KMS-11 (cell line): Measurements from ENCODE around the gene LIME1.

Source experiments
- H2AFZ ChIP-seq: fragments of 200-600 bp; sonication (generic); 2 replicates; pipeline ENCODE4 v1.6.1; 2016; ENCODE audit warnings: antibody characterized with exemption, mixed run types, low read depth
- H3K27ac ChIP-seq: fragments of 200-600 bp; sonication (generic); 2 replicates; pipeline ENCODE4 v1.6.1; 2016; ENCODE audit warnings: mild to moderate bottlenecking, mixed run types
- H3K27me3 ChIP-seq: fragments of 200-600 bp; sonication (generic); 2 replicates; pipeline ENCODE4 v1.6.1; 2017; ENCODE audit warnings: mild to moderate bottlenecking, low read depth, mixed run types, moderate library complexity; ENCODE audit not compliant: insufficient read depth
- H3K36me3 ChIP-seq: fragments of 200-600 bp; sonication (generic); 2 replicates; pipeline ENCODE4 v1.6.1; 2017; ENCODE audit warnings: mild to moderate bottlenecking, mixed run types; ENCODE audit not compliant: insufficient read depth
- H3K4me1 ChIP-seq: fragments of 200-600 bp; sonication (generic); 2 replicates; pipeline ENCODE4 v1.6.1; 2016; ENCODE audit warnings: mild to moderate bottlenecking, low read depth, mixed run types; ENCODE audit not compliant: poor library complexity, severe bottlenecking
- H3K4me2 ChIP-seq: fragments of 200-600 bp; sonication (generic); 2 replicates; pipeline ENCODE4 v1.7.0; 2016; ENCODE audit warnings: mild to moderate bottlenecking, mixed run types
- H3K4me3 ChIP-seq: fragments of 200-600 bp; sonication (generic); IDR thresholded peaks from 2 replicates; pipeline ENCODE4 v1.6.1; 2017; ENCODE audit warnings: low read depth, low read length, mixed read lengths; ENCODE audit not compliant: insufficient read depth
- H3K79me2 ChIP-seq: fragments of 200-600 bp; sonication (generic); 2 replicates; pipeline ENCODE4 v1.6.1; 2016; ENCODE audit warnings: low read depth, mixed run types; ENCODE audit not compliant: insufficient read depth
- H3K9ac ChIP-seq: fragments of 200-600 bp; sonication (generic); 2 replicates; pipeline ENCODE4 v1.6.1; 2016; ENCODE audit warnings: mild to moderate bottlenecking, mixed run types
- H4K20me1 ChIP-seq: fragments of 200-600 bp; sonication (generic); 2 replicates; pipeline ENCODE4 v1.6.1; 2016; ENCODE audit warnings: mild to moderate bottlenecking, mixed run types; ENCODE audit not compliant: insufficient read depth
- TF ChIP-seq, protein P1 (sequence below): fragments of 200-600 bp; sonication (generic); conservative IDR thresholded peaks from 2 replicates; pipeline ENCODE4 v1.6.1; 2017; ENCODE audit warnings: low read depth, mild to moderate bottlenecking, antibody characterized with exemption, low read length, moderate library complexity, mixed read lengths

LIME1 gene

DNA sequence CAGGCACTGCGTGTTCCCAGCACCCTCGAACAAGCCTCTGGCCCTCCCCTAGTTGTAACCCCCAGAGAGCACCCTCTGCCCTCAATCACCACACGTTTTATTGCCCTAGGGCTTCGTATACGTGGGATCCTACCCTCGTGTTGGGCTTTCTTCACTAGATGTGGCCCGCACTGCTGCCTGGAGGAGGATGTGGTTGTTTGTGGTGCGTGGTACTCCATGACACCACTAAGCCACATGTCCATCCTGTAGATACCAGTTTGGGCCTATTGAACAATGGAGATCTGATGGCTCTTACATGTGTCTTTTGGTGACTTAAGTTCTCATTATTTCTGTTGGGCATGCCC is 20.2 kb downstream of the LIME1 start:
- H3K4me2 ChIP-seq = no peak overlapping the region
- no peaks in the 10 kb centered on the region for H4K20me1 ChIP-seq
- no peak overlapping the region for H3K27ac ChIP-seq
- H3K4me1 ChIP-seq = no peaks in the 10 kb centered on the region
- H3K9ac ChIP-seq = no peak overlapping the region
- peaks cover 76% of the 10 kb centered on the region for H3K27me3 ChIP-seq
- H3K79me2 ChIP-seq = no peaks in the 10 kb centered on the region
- no peak overlapping the region for H3K4me3 ChIP-seq
- TF ChIP-seq, protein P1, sequence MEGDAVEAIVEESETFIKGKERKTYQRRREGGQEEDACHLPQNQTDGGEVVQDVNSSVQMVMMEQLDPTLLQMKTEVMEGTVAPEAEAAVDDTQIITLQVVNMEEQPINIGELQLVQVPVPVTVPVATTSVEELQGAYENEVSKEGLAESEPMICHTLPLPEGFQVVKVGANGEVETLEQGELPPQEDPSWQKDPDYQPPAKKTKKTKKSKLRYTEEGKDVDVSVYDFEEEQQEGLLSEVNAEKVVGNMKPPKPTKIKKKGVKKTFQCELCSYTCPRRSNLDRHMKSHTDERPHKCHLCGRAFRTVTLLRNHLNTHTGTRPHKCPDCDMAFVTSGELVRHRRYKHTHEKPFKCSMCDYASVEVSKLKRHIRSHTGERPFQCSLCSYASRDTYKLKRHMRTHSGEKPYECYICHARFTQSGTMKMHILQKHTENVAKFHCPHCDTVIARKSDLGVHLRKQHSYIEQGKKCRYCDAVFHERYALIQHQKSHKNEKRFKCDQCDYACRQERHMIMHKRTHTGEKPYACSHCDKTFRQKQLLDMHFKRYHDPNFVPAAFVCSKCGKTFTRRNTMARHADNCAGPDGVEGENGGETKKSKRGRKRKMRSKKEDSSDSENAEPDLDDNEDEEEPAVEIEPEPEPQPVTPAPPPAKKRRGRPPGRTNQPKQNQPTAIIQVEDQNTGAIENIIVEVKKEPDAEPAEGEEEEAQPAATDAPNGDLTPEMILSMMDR = no peak
- H3K36me3 ChIP-seq = no peaks in the 10 kb centered on the region
- no peak overlapping the region for H2AFZ ChIP-seq

DNA sequence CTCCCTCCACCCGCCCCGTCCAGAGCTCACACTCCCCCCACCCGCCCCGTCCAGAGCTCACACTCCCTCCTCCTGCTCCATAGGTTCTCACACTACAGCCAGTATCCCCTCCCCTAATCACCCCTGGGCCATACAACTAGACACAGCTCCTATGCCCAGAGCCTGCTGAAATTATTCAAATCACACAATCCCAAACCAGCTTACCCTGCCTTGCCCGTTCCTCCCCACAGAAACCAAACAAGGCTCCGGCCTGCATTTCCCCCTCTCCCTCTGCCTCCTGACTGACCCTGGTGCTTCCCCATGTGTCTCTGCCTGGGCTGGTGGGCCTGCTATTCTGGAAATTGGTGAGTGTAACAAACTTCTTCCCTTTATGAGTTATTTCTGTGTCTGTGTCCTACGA is 21.7 kb downstream of the LIME1 start:
- no peaks in the 10 kb centered on the region for H3K79me2 ChIP-seq
- TF ChIP-seq, protein P1 = no peak

DNA sequence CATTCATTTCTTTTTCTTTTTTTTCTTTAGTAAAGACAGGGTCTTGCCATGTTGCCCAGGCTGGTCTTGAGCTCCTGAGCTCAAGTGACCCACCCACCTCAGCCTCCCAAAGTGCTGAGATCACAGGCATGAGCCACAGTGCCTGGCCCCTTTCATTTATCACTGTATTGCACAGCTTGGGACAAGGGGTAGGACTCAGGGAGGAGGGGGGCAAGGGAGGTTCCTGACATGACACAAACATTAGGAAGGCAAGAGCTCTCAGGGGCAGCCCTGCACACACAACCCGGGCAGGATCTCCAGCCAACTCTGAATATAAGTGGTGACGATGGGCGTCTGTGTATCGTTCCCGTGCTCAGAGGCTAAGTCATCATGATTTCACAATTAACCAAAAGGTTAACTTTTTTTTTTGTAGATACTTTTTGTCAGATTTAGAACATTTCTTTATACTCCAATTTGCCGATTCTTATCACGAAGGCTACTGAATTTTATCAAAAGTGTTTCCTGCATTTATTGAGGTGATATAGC is 23.0 kb downstream of the LIME1 start:
- H3K4me2 ChIP-seq = no peak overlapping the region
- H3K27me3 ChIP-seq = peaks cover 95% of the 10 kb centered on the region

More for the DNA sequence above, 21.7 kb downstream of the LIME1 start:
- H3K36me3 ChIP-seq = no peaks in the 10 kb centered on the region
- no peak overlapping the region for H2AFZ ChIP-seq
- no peak overlapping the region for H3K4me3 ChIP-seq
- H3K4me2 ChIP-seq = no peak overlapping the region
- no peak overlapping the region for H3K9ac ChIP-seq
- H3K27me3 ChIP-seq = peaks cover 92% of the 10 kb centered on the region
- no peaks in the 10 kb centered on the region for H4K20me1 ChIP-seq
- H3K27ac ChIP-seq = no peak overlapping the region
- H3K4me1 ChIP-seq = no peaks in the 10 kb centered on the region

DNA sequence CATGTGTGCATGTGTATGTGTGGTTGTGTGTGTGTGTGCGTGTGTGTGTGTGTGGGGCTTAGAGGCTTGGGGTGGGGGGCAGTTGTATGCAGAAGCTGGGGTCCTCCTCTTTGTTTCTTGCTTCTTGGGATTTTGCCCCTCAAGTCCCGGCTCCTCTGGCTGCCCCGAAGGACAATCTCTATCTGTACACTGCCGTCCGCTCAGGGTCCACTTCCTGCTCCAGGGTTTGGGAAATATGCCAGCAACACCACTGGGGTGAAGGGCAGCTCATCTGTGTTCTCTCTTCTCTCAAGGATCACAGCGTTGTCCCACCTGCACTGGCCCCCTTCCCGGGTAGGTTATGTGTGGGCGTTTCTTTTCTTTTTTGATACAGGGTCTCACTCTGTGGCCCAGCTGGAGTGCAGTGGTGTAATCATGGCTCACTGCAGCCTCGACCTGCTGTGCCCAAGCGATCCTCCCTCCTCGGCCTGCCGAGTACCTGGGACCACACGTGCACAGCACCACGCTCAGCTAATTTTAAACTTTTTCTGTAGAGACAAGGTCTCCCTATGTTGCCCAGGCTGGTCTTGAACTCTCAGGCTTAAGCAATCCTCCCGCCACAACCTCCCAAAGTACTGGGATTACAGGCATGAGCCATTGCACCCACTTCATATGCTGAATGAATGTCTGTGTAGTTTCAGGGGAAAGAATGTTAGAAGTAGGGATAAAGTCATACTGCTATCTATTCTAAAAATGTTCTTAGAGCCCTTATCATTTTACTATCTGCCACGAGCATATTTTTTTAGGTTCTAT is 28.8 kb downstream of the LIME1 start:
- H3K4me1 ChIP-seq = no peaks in the 10 kb centered on the region
- H3K4me3 ChIP-seq = no peak overlapping the region
- no peaks in the 10 kb centered on the region for H3K36me3 ChIP-seq
- H3K27ac ChIP-seq = no peak overlapping the region
- no peaks in the 10 kb centered on the region for H4K20me1 ChIP-seq
- no peak overlapping the region for H3K4me2 ChIP-seq
- H2AFZ ChIP-seq = no peak overlapping the region
- H3K27me3 ChIP-seq = peaks cover 99% of the 10 kb centered on the region
- H3K9ac ChIP-seq = no peak overlapping the region
- no peaks in the 10 kb centered on the region for H3K79me2 ChIP-seq
- TF ChIP-seq, protein P1 = no peak

More for the DNA sequence above, 23.0 kb downstream of the LIME1 start:
- Histone ChIP-seq H3K79me2 (no peaks in the 10 kb centered on the region), H3K27ac (no peak overlapping the region), H3K4me3 (no peak overlapping the region), H4K20me1 (no peaks in the 10 kb centered on the region), H3K36me3 (no peaks in the 10 kb centered on the region), H3K4me1 (no peaks in the 10 kb centered on the region), H3K9ac (no peak overlapping the region), H2AFZ (no peak overlapping the region)
- TF ChIP-seq, protein P1 = no peak
